PC-3 (cell line): Measurements from ENCODE around the gene GSTK1. TPM values are rescaled to one million over a fixed set of nuclear protein-coding genes. Genes with fewer than 3 reads are reported as not detected.

Source experiments
- ATAC-seq: fragments of 200-7000 bp; cut with Tn5 transposase; 2 replicates; pipeline ENCODE4 v1.9.1; 2020; ENCODE audit warnings: mild to moderate bottlenecking, moderate library complexity
- BruUV-seq: library from RNA; stranded (reverse); fragments of 400-500 nt; replicated peaks from 2 replicates; lab custom pipeline; 2021; lab: Mats Ljungman, UMichigan
- CTCF ChIA-PET: fragments of 300-600 bp; sonication (Branson Sonifier 250); formaldehyde crosslinking; loops from one replicate; lab custom pipeline; 2022; ENCODE audit warnings: antibody characterized with exemption; lab: Charles Lee
- POLR2A ChIA-PET: fragments of 300-600 bp; sonication (Branson Sonifier 250); formaldehyde crosslinking; loops from one replicate; lab custom pipeline; 2022; ENCODE audit warnings: antibody characterized with exemption; ENCODE audit not compliant: unreplicated experiment; lab: Charles Lee
- DNase-seq: peaks from one replicate; pipeline ENCODE4 v3.0.0-alpha.2; 2015
- H2AFZ ChIP-seq: fragments of 300-600 bp; sonication (generic); 2 replicates; pipeline ENCODE4 v1.6.0; 2016; ENCODE audit warnings: antibody characterized with exemption, low read length
- H3F3A ChIP-seq: fragments of 300-600 bp; sonication (generic); one replicate; pipeline ENCODE4 v1.6.0; 2017; ENCODE audit warnings: antibody characterized with exemption, low read length, control low read depth, mild to moderate bottlenecking; ENCODE audit not compliant: unreplicated experiment
- H3K27ac ChIP-seq: fragments of 300-600 bp; sonication (generic); 2 replicates; pipeline ENCODE4 v1.5.1; 2016; ENCODE audit warnings: mild to moderate bottlenecking, low read length
- H3K27me3 ChIP-seq: fragments of 300-600 bp; sonication (generic); 2 replicates; pipeline ENCODE4 v1.6.1; 2016; ENCODE audit warnings: low read length, mixed read lengths
- H3K36me3 ChIP-seq: fragments of 300-600 bp; sonication (generic); 2 replicates; pipeline ENCODE4 v1.6.1; 2016; ENCODE audit warnings: low read depth, mixed run types, low read length, mixed read lengths
- H3K4me1 ChIP-seq: fragments of 300-600 bp; sonication (generic); 2 replicates; pipeline ENCODE4 v1.5.1; 2016; ENCODE audit warnings: low read length; ENCODE audit not compliant: insufficient read depth
- H3K4me2 ChIP-seq: fragments of 300-600 bp; sonication (generic); 2 replicates; pipeline ENCODE4 v1.6.0; 2016; ENCODE audit warnings: low read length
- H3K4me3 ChIP-seq: fragments of 300-600 bp; sonication (generic); 2 replicates; pipeline ENCODE4 v1.5.1; 2016; ENCODE audit warnings: mild to moderate bottlenecking, low read length, mixed read lengths
- H3K79me2 ChIP-seq: fragments of 300-600 bp; sonication (generic); 2 replicates; pipeline ENCODE4 v1.6.1; 2017; ENCODE audit warnings: low read length, mixed read lengths
- H3K9ac ChIP-seq: fragments of 300-600 bp; sonication (generic); 2 replicates; pipeline ENCODE4 v1.6.0; 2016; ENCODE audit warnings: mild to moderate bottlenecking, low read length
- H3K9me2 ChIP-seq: fragments of 300-600 bp; sonication (generic); replicated peaks from 2 replicates; pipeline ENCODE4 v1.6.1; 2016; ENCODE audit warnings: mixed run types, low read length, mixed read lengths
- H3K9me3 ChIP-seq: fragments of 300-600 bp; sonication (generic); 2 replicates; pipeline ENCODE4 v1.6.1; 2016; ENCODE audit warnings: low read length, mixed read lengths
- H4K20me1 ChIP-seq: fragments of 300-600 bp; sonication (generic); 2 replicates; pipeline ENCODE4 v1.6.1; 2016; ENCODE audit warnings: low read length, mixed read lengths
- EZH2 ChIP-seq: fragments of 300-600 bp; sonication (generic); IDR thresholded peaks from one replicate; pipeline ENCODE4 v1.6.1; 2017; ENCODE audit warnings: antibody characterized with exemption, mild to moderate bottlenecking, low read length; ENCODE audit not compliant: unreplicated experiment
- EZH2phosphoT487 ChIP-seq: fragments of 300-600 bp; sonication (generic); IDR thresholded peaks from 2 replicates; pipeline ENCODE4 v1.6.1; 2018; ENCODE audit warnings: mild to moderate bottlenecking, antibody characterized with exemption, low read length, borderline replicate concordance
- intact Hi-C: fragments of 100-400 bp; cut with micrococcal nuclease; formaldehyde crosslinking; loops from 2 replicates; pipeline ENCODE4 v1.9.0; 2023
- total RNA-seq: library from RNA; depleted of rRNA; stranded (reverse); fragments of >200 nt; gene quantifications from 2 replicates; pipeline ENCODE4 v1.2.3, GENCODE V29; 2014
- TF ChIP-seq, protein P1 (sequence below): fragments of 300-600 bp; sonication (generic); conservative IDR thresholded peaks from 2 replicates; pipeline ENCODE4 v1.5.1; 2017; ENCODE audit warnings: antibody characterized with exemption, low read depth, mild to moderate bottlenecking, low read length

GSTK1 gene
- total RNA-seq, 1 experiment from 2014 or later, result 111 TPM

- H3K4me3 ChIP-seq, result no peak overlapping the region
- no peak overlapping the region for H3K4me2 ChIP-seq
- no peaks in the 10 kb centered on the region for H3K36me3 ChIP-seq
- intact Hi-C loops, result no loop called here
- no peaks in the 10 kb centered on the region for H4K20me1 ChIP-seq
- H3K27me3 ChIP-seq, result no peaks in the 10 kb centered on the region
- CTCF ChIA-PET, result no interaction called here
- no TSS peak for BruUV-seq
- H3K9me2 ChIP-seq, result no peaks in the 10 kb centered on the region
- H3K9ac ChIP-seq, result no peak overlapping the region
- DNase-seq (no peak), ATAC-seq (no peak)
- no peaks in the 10 kb centered on the region for H3K9me3 ChIP-seq
- POLR2A ChIA-PET, result no interaction called here
- H3K4me1 ChIP-seq, result peaks cover 16% of the 10 kb centered on the region
- no peak overlapping the region for H3K27ac ChIP-seq
- no peaks in the 10 kb centered on the region for H3F3A ChIP-seq
- TF ChIP-seq EZH2 (no peak), EZH2phosphoT487 (no peak)
- TF ChIP-seq, protein P1, sequence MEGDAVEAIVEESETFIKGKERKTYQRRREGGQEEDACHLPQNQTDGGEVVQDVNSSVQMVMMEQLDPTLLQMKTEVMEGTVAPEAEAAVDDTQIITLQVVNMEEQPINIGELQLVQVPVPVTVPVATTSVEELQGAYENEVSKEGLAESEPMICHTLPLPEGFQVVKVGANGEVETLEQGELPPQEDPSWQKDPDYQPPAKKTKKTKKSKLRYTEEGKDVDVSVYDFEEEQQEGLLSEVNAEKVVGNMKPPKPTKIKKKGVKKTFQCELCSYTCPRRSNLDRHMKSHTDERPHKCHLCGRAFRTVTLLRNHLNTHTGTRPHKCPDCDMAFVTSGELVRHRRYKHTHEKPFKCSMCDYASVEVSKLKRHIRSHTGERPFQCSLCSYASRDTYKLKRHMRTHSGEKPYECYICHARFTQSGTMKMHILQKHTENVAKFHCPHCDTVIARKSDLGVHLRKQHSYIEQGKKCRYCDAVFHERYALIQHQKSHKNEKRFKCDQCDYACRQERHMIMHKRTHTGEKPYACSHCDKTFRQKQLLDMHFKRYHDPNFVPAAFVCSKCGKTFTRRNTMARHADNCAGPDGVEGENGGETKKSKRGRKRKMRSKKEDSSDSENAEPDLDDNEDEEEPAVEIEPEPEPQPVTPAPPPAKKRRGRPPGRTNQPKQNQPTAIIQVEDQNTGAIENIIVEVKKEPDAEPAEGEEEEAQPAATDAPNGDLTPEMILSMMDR, result no peak
- H3K79me2 ChIP-seq, result no peaks in the 10 kb centered on the region
- H2AFZ ChIP-seq, result no peak overlapping the region
Measured at GRCh38 chr7:143252006-143252405, 11.2 kb upstream of the GSTK1 start.

DNA sequence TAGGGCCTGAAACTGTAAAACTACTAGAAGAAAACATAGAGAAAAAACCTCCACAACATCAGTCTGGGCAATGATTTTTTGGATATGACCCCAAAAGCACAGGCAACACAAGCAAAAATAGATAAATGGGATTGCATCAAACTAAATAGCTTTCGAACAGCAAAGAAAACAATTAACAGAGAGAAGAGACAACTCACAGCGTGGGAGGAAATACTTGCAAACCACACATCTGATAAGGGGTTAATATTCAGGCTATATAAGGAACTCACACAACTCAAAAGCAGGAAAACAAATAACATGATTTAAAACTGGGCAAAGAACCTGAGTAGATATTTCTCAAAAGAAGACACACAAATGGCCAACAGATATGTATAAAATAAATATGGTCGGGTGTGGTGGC, 7.7 kb upstream of the GSTK1 start:
- POLR2A ChIA-PET, result no interaction called here
- TF ChIP-seq, protein P1, result no peak
- TF ChIP-seq EZH2 (no peak), EZH2phosphoT487 (no peak)

GRCh38 chr7:143256325-143256724, 6.9 kb upstream of the GSTK1 start:
- ChIA-PET POLR2A (no interaction called here), CTCF (no interaction called here)
- intact Hi-C loops, result loop anchor here (2.0 kb wide), 1 partner anchor 16 kb away; no protein-coding TSS in a partner anchor
- H3K9ac ChIP-seq, result no peak overlapping the region
- H3F3A ChIP-seq, result no peaks in the 10 kb centered on the region
- no peaks in the 10 kb centered on the region for H3K79me2 ChIP-seq
- no peaks in the 10 kb centered on the region for H3K9me3 ChIP-seq
- DNase-seq (no peak), ATAC-seq (no peak)
- H2AFZ ChIP-seq, result no peak overlapping the region
- no peak overlapping the region for H3K4me3 ChIP-seq
- no peak overlapping the region for H3K4me2 ChIP-seq
- H3K27me3 ChIP-seq, result no peaks in the 10 kb centered on the region
- no peaks in the 10 kb centered on the region for H4K20me1 ChIP-seq
- H3K9me2 ChIP-seq, result no peaks in the 10 kb centered on the region
- TF ChIP-seq EZH2phosphoT487 (no peak), EZH2 (no peak)
- TF ChIP-seq, protein P1, result no peak
- H3K36me3 ChIP-seq, result no peaks in the 10 kb centered on the region
- H3K27ac ChIP-seq, result no peak overlapping the region
- BruUV-seq, result no TSS peak
- H3K4me1 ChIP-seq, result peaks cover 38% of the 10 kb centered on the region

More for the DNA sequence above, 7.7 kb upstream of the GSTK1 start:
- H3K9ac ChIP-seq, result no peak overlapping the region
- H3K27me3 ChIP-seq, result no peaks in the 10 kb centered on the region
- H2AFZ ChIP-seq, result no peak overlapping the region
- ATAC-seq, result no peak
- H3K4me3 ChIP-seq, result no peak overlapping the region
- no peak overlapping the region for H3K4me2 ChIP-seq
- H3K79me2 ChIP-seq, result no peaks in the 10 kb centered on the region
- intact Hi-C loops, result no loop called here
- no peaks in the 10 kb centered on the region for H3K9me3 ChIP-seq
- H3K27ac ChIP-seq, result no peak overlapping the region
- H4K20me1 ChIP-seq, result no peaks in the 10 kb centered on the region
- H3K4me1 ChIP-seq, result peaks cover 38% of the 10 kb centered on the region
- H3F3A ChIP-seq, result no peaks in the 10 kb centered on the region
- no peaks in the 10 kb centered on the region for H3K9me2 ChIP-seq
- BruUV-seq, result no TSS peak
- CTCF ChIA-PET, result interaction anchor here (0.5 to 0.6 kb wide), 2 partner anchors 15 to 45 kb away, joined by 3 read pairs; no protein-coding TSS in a partner anchor
- H3K36me3 ChIP-seq, result no peaks in the 10 kb centered on the region
- no peak for DNase-seq
